H1 (cell line): ENCODE results near the gene BORA. TPM values are rescaled to one million over a fixed set of nuclear protein-coding genes. Genes with fewer than 3 reads are reported as not detected.

ENCODE experiments used
- CTCF ChIA-PET: fragments of 300-600 bp; sonication (Branson Sonifier 250); formaldehyde crosslinking; loops from one replicate; lab custom pipeline; 2021; ENCODE audit not compliant: partially characterized antibody; lab: Charles Lee
- POLR2A ChIA-PET: fragments of 300-600 bp; sonication (Branson Sonifier 250); formaldehyde crosslinking; loops from one replicate; lab custom pipeline; 2021; ENCODE audit warnings: inconsistent platforms; ENCODE audit not compliant: partially characterized antibody; lab: Charles Lee
- DNase-seq, 2 experiments: peaks; one replicate each; pipeline versions ENCODE4 v3.0.0 to v3.0.0-alpha.2; 2010 to 2022; ENCODE audit warnings: low spot score in 2 of 2, low read depth in 1 of 2, mixed read lengths in 1 of 2
- FAIRE-seq: peaks from 2 replicates; lab custom pipeline; 2011; peaks lifted over from hg19 to GRCh38; lab: Jason Lieb, UNC
- H2AFZ ChIP-seq: 2 replicates; pipeline ENCODE4 v1.8.1; 2012; ENCODE audit warnings: low read length, inconsistent platforms
- H2AK5ac ChIP-seq: 2 replicates; pipeline ENCODE4 v1.6.1; 2013; ENCODE audit warnings: low read depth, low read length
- H2BK120ac ChIP-seq: replicated peaks from 2 replicates; pipeline ENCODE3; 2013; ENCODE audit warnings: low read depth, low read length, inconsistent platforms
- H2BK12ac ChIP-seq: 2 replicates; pipeline ENCODE4 v1.6.1; 2013; ENCODE audit warnings: low read depth, low read length
- H2BK15ac ChIP-seq: 2 replicates; pipeline ENCODE4 v1.6.1; 2013; ENCODE audit warnings: low read length
- H2BK20ac ChIP-seq: 2 replicates; pipeline ENCODE4 v1.6.1; 2013; ENCODE audit warnings: low read length
- H2BK5ac ChIP-seq: 2 replicates; pipeline ENCODE4 v1.6.1; 2013; ENCODE audit warnings: low read depth, low read length
- H3K14ac ChIP-seq: 2 replicates; pipeline ENCODE4 v1.6.1; 2013; ENCODE audit warnings: inconsistent platforms; ENCODE audit not compliant: insufficient read length
- H3K18ac ChIP-seq: 2 replicates; pipeline ENCODE4 v1.6.1; 2013; ENCODE audit warnings: low read length; ENCODE audit errors: extremely low read depth
- H3K23ac ChIP-seq: 2 replicates; pipeline ENCODE4 v1.6.1; 2013; ENCODE audit warnings: inconsistent platforms; ENCODE audit not compliant: insufficient read length
- H3K23me2 ChIP-seq: 2 replicates; pipeline ENCODE4 v1.6.1; 2013; ENCODE audit warnings: low read depth, low read length
- H3K27ac ChIP-seq: 2 replicates; pipeline ENCODE4 v1.6.1; 2011; ENCODE audit warnings: low read depth, low read length, inconsistent platforms
- H3K27me3 ChIP-seq, 4 experiments: replicated peaks in 1 of 4; 1 replicate in 1 of 4; 2 replicates in 3 of 4; pipeline versions ENCODE4 v1.6.1 to v1.8.1; 2011 to 2013; ENCODE audit warnings: low read length in 3 of 4, mild to moderate bottlenecking in 3 of 4, inconsistent platforms in 2 of 4, mixed read lengths in 2 of 4, moderate library complexity in 1 of 4; ENCODE audit not compliant: control insufficient read depth in 3 of 4, insufficient read depth in 3 of 4; ENCODE audit errors: extremely low read depth in 1 of 4
- H3K36me3 ChIP-seq, 4 experiments: 2 replicates each; pipeline versions ENCODE4 v1.6.1 to v1.8.1; 2011 to 2013; ENCODE audit warnings: mild to moderate bottlenecking in 4 of 4, low read length in 3 of 4, moderate library complexity in 2 of 4, control low read depth in 1 of 4, inconsistent platforms in 1 of 4; ENCODE audit not compliant: insufficient read depth in 4 of 4, control insufficient read depth in 2 of 4
- H3K4ac ChIP-seq: replicated peaks from 2 replicates; pipeline ENCODE3; 2013; ENCODE audit warnings: low read length, low read depth, mixed read lengths, inconsistent platforms; ENCODE audit not compliant: insufficient read length
- H3K4me1 ChIP-seq, 4 experiments: replicated peaks in 1 of 4; 1 replicate in 1 of 4; 2 replicates in 3 of 4; pipeline versions ENCODE4 v1.6.1 to v1.8.1; 2011 to 2013; ENCODE audit warnings: low read length in 3 of 4, inconsistent platforms in 2 of 4, mixed read lengths in 1 of 4; ENCODE audit not compliant: insufficient read depth in 4 of 4, control insufficient read depth in 3 of 4
- H3K4me2 ChIP-seq, 2 experiments: 2 replicates each; pipeline versions ENCODE4 v1.6.1 to v1.8.1; 2011 to 2013; ENCODE audit warnings: low read depth in 2 of 2, low read length in 2 of 2, control low read depth in 1 of 2, inconsistent platforms in 1 of 2, mild to moderate bottlenecking in 1 of 2; ENCODE audit not compliant: insufficient read depth in 1 of 2
- H3K4me3 ChIP-seq, 4 experiments: fragments of 200-600, 300-600 bp in 1 of 4; sonication (generic), shearing (Covaris generic), sonication (Bioruptor Twin) in 1 of 4; 2 replicates each; pipeline versions ENCODE4 v1.5.1 to v1.8.1; 2011 to 2016; ENCODE audit warnings: low read length in 4 of 4, low read depth in 3 of 4, control low read depth in 2 of 4, inconsistent platforms in 2 of 4, mild to moderate bottlenecking in 2 of 4, mixed read lengths in 1 of 4, moderate library complexity in 1 of 4; ENCODE audit not compliant: insufficient read depth in 2 of 4; ENCODE audit errors: extremely low read depth in 1 of 4
- H3K56ac ChIP-seq: replicated peaks from 2 replicates; pipeline ENCODE3; 2013; ENCODE audit warnings: low read depth, mild to moderate bottlenecking, mixed read lengths, low read length, inconsistent platforms; ENCODE audit not compliant: insufficient read length
- H3K79me1 ChIP-seq: 2 replicates; pipeline ENCODE4 v1.6.1; 2013; ENCODE audit warnings: low read depth, low read length, control low read depth
- H3K79me2 ChIP-seq, 2 experiments: 2 replicates each; pipeline versions ENCODE4 v1.6.1 to v1.8.1; 2012 to 2013; ENCODE audit warnings: low read length in 2 of 2, mild to moderate bottlenecking in 2 of 2, inconsistent platforms in 1 of 2; ENCODE audit not compliant: insufficient read depth in 2 of 2, control insufficient read depth in 1 of 2
- H3K9ac ChIP-seq, 4 experiments: replicated peaks in 1 of 4; 1 replicate in 1 of 4; 2 replicates in 3 of 4; pipeline versions ENCODE4 v1.6.1 to v1.8.1; 2011 to 2013; ENCODE audit warnings: low read depth in 3 of 4, low read length in 3 of 4, control low read depth in 2 of 4, mild to moderate bottlenecking in 2 of 4, moderate library complexity in 2 of 4, inconsistent platforms in 1 of 4; ENCODE audit errors: extremely low read depth in 1 of 4
- H3K9me3 ChIP-seq, 2 experiments: 2 replicates each; pipeline versions ENCODE4 v1.6.1 to v1.8.1; 2012 to 2013; ENCODE audit warnings: mild to moderate bottlenecking in 2 of 2, moderate library complexity in 2 of 2, control low read depth in 1 of 2, inconsistent platforms in 1 of 2, low read depth in 1 of 2, low read length in 1 of 2, mixed read lengths in 1 of 2; ENCODE audit not compliant: insufficient read depth in 2 of 2
- H4K20me1 ChIP-seq, 2 experiments: replicated peaks in 1 of 2; 2 replicates each; pipeline versions ENCODE3 to v1.8.1; 2011 to 2013; ENCODE audit warnings: inconsistent platforms in 2 of 2, low read length in 2 of 2, mild to moderate bottlenecking in 1 of 2; ENCODE audit not compliant: insufficient read depth in 2 of 2, control insufficient read depth in 1 of 2
- H4K5ac ChIP-seq: 2 replicates; pipeline ENCODE4 v1.6.1; 2013; ENCODE audit warnings: low read length, low read depth, mixed read lengths, inconsistent platforms; ENCODE audit not compliant: insufficient read length
- H4K8ac ChIP-seq: 2 replicates; pipeline ENCODE4 v1.8.0; 2013; ENCODE audit warnings: mild to moderate bottlenecking, moderate library complexity, low read length, inconsistent platforms; ENCODE audit not compliant: insufficient read depth; ENCODE audit errors: extremely low read depth
- H4K91ac ChIP-seq: replicated peaks from 2 replicates; pipeline ENCODE3; 2013; ENCODE audit warnings: low read length, mixed read lengths, inconsistent platforms; ENCODE audit not compliant: insufficient read length
- CHD1 ChIP-seq: IDR thresholded peaks from 2 replicates; pipeline ENCODE4 v1.6.1; 2012; ENCODE audit warnings: low read depth, low read length, improper control_type of control experiment
- EGR1 ChIP-seq: IDR thresholded peaks from 2 replicates; pipeline ENCODE4 v1.6.1; 2011; ENCODE audit warnings: low read depth, low read length, borderline replicate concordance
- RAD21 ChIP-seq, 2 experiments: IDR thresholded peaks in 1 of 2; conservative IDR thresholded peaks in 1 of 2; 2 replicates each; pipeline ENCODE4 v1.6.1; 2011; ENCODE audit warnings: low read depth in 2 of 2, low read length in 2 of 2, improper control_type of control experiment in 1 of 2, inconsistent platforms in 1 of 2, mild to moderate bottlenecking in 1 of 2, moderate library complexity in 1 of 2
- TAF7 ChIP-seq: optimal IDR thresholded peaks from 2 replicates; pipeline ENCODE3; 2011; ENCODE audit warnings: low read depth, mild to moderate bottlenecking, inconsistent platforms, low read length, moderate library complexity, borderline replicate concordance
- WGBS, 2 experiments: shearing (Covaris generic) in 1 of 2; methylation state at CpG; one replicate each; pipeline versions ENCODE4 v1.1.6 to v1.1.7; 2013 to 2015; ENCODE audit warnings: low lambda C conversion rate in 2 of 2, mixed read lengths in 2 of 2, inconsistent platforms in 1 of 2, low coverage in 1 of 2, missing lambda C conversion rate in 1 of 2; ENCODE audit not compliant: insufficient replicate concordance in 2 of 2, insufficient coverage in 1 of 2, insufficient read length in 1 of 2; ENCODE audit errors: extremely low coverage in 1 of 2, missing lambda C conversion rate in 1 of 2; 5-methylcytosine and 5-hydroxymethylcytosine counted together
- polyA plus RNA-seq, 7 experiments: library from polyadenylated mRNA; depleted of rRNA in 3 of 7; stranded (reverse) in 5 of 7; unstranded in 2 of 7; fragments of >200 nt in 5 of 7; fragments of 200-250 nt in 2 of 7; gene quantifications; 1 replicate in 5 of 7; 2 replicates in 1 of 7; 4 replicates in 1 of 7; pipeline versions ENCODE4 v1.2.1 to v1.2.3, GENCODE V29; 2011 to 2013; ENCODE audit warnings: missing spikeins in 2 of 7, mixed read lengths in 2 of 7
- total RNA-seq: library from RNA; stranded (reverse); fragmentation: NEBNext Ultra II Directional; extraction: Animal tissue kit (Norgen Biotek cat#: 25700); gene quantifications from 2 replicates; pipeline ENCODE4 v1.2.1, GENCODE V29; 2021

The BORA gene
- total and polyA plus RNA-seq, 2 of the 8 experiments (the other 6 are each of a cell fraction or from before 2014, with no cell fraction given): 4.9 to 12.9 TPM

GRCh38 chr13:72696579-72696978 lies 31.1 kb upstream of the BORA start:
- H3K4ac ChIP-seq: no peak overlapping the region
- FAIRE-seq (no peak), DNase-seq (no peak)
- H3K56ac ChIP-seq: no peak overlapping the region
- H2BK5ac ChIP-seq: no peak overlapping the region
- no peaks in the 10 kb centered on the region for H3K79me2 ChIP-seq
- H3K27me3 ChIP-seq: no peaks in the 10 kb centered on the region
- H3K27ac ChIP-seq: no peak overlapping the region
- H3K4me3 ChIP-seq: no peak overlapping the region
- H2BK120ac ChIP-seq: no peak overlapping the region
- no peak overlapping the region for H3K9ac ChIP-seq
- peaks cover 19 to 24% of the 10 kb centered on the region in 2 experiments for H3K9me3 ChIP-seq
- CTCF ChIA-PET: interaction anchor here (1.2 to 1.3 kb wide), 4 partner anchors 14 to 1404 kb away, joined by 3 read pairs; no protein-coding TSS in a partner anchor
- H4K8ac ChIP-seq: no peak overlapping the region
- POLR2A ChIA-PET: no interaction called here
- no peak overlapping the region for H2BK15ac ChIP-seq
- H3K4me1 ChIP-seq: no peaks in the 10 kb centered on the region
- no peak overlapping the region for H3K18ac ChIP-seq
- WGBS, 2 experiments: 41% methylated on average over 1 of the region's 1 CpG; no CpG with 5 or more reads in 1 of the 2 experiments
- no peak overlapping the region for H2BK12ac ChIP-seq
- no peaks in the 10 kb centered on the region for H3K79me1 ChIP-seq
- no peak overlapping the region for H3K14ac ChIP-seq
- H3K36me3 ChIP-seq: no peaks in the 10 kb centered on the region; a peak in 1 of 8 replicates
- H2BK20ac ChIP-seq: no peak overlapping the region
- no peak overlapping the region for H3K4me2 ChIP-seq
- no peak overlapping the region for H3K23ac ChIP-seq
- no peaks in the 10 kb centered on the region for H4K20me1 ChIP-seq
- H4K91ac ChIP-seq: no peak overlapping the region
- TF ChIP-seq TAF7 (no peak), RAD21 (IDR thresholded peaks at IDR 0.05 in 1 of 2, conservative IDR thresholded peaks at IDR 0.05 in 1 of 2; ENCODE audit: low read depth in 2 of 2, low read length in 2 of 2) (no peak; a peak in 2 of 4 replicates), EGR1 (no peak), CHD1 (no peak)
- H2AK5ac ChIP-seq: no peak overlapping the region
- no peak overlapping the region for H4K5ac ChIP-seq
- H3K23me2 ChIP-seq: no peaks in the 10 kb centered on the region
- H2AFZ ChIP-seq: no peak overlapping the region
